AG09309 (cell line): ENCODE measurements around the gene ABHD17C.

Experiments used
- DNase-seq: peaks from one replicate; pipeline ENCODE4 v3.0.0-alpha.2; 2010; ENCODE audit warnings: low read depth
- H3K4me3 ChIP-seq: 2 replicates; pipeline ENCODE4 v1.5.1; 2011; ENCODE audit warnings: mild to moderate bottlenecking, low read depth, low read length, moderate library complexity; ENCODE audit not compliant: control insufficient read depth
- TF ChIP-seq, protein P1 (sequence below): IDR thresholded peaks from 2 replicates; pipeline ENCODE4 v1.5.1; 2011; ENCODE audit warnings: mild to moderate bottlenecking, low read depth, low read length, inconsistent platforms; ENCODE audit not compliant: insufficient read depth, control insufficient read depth; ENCODE audit errors: missing control alignments

Gene ABHD17C

DNA sequence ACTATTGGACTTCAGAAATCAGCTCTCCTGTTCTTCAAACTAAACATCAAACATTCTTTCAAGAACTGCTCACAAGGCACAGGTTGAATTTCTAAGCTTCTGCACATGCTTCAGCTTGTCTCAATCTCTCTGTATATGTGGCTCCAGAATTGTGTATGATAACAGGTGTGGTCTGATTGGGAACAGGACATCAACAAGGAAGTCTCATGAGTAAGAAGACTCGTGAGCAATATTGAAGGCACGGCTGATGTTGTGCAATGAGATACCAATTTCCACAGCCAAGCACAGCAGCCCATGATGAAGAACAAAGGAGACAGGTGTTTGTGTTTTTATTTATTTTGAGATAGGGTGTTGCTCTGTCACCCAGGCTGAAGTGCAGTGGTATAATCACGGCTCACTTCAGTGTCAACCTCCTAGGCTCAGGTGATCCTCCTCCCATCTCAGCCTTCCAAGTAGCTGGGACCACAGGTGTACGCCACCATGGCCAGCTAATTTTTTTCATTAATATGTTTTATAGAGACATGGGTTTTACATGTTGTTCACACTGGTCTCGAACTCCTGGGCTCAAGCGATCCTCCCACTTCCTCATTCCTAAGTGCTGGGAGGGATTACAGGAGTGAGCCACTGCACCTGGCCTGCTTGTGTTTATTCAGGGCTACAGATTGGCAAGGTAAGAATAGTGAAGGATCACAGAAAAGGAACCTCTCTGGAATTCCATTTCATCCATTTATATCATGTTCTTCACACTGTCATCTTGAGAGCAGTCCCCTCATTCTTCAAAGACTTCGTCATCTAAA, 32.2 kb upstream of the ABHD17C start:
- H3K4me3 ChIP-seq = no peak overlapping the region
- TF ChIP-seq, protein P1, sequence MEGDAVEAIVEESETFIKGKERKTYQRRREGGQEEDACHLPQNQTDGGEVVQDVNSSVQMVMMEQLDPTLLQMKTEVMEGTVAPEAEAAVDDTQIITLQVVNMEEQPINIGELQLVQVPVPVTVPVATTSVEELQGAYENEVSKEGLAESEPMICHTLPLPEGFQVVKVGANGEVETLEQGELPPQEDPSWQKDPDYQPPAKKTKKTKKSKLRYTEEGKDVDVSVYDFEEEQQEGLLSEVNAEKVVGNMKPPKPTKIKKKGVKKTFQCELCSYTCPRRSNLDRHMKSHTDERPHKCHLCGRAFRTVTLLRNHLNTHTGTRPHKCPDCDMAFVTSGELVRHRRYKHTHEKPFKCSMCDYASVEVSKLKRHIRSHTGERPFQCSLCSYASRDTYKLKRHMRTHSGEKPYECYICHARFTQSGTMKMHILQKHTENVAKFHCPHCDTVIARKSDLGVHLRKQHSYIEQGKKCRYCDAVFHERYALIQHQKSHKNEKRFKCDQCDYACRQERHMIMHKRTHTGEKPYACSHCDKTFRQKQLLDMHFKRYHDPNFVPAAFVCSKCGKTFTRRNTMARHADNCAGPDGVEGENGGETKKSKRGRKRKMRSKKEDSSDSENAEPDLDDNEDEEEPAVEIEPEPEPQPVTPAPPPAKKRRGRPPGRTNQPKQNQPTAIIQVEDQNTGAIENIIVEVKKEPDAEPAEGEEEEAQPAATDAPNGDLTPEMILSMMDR = no peak
- no peak for DNase-seq

GRCh38 chr15:80665151-80665550, 30.0 kb upstream of the ABHD17C start:
- TF ChIP-seq, protein P1 = no peak
- H3K4me3 ChIP-seq = no peak overlapping the region
- DNase-seq = no peak

DNA sequence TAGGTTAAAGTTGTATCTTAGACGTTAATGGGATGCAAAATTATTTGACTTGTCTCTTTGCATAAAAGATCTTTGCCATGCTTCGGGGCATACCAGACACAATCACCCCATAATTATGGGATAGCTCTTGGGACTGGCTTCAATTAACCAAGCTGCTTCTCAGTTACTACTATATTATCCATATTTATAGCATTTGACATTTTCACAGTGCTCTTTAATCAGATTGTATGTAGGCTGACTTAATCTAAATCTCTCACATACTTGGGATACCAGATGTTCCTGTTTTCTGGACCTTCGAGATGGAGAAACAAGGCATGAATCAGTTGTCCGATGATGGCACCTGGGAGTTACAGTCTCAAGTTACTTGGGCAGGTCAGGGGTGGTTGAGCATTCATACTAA, 27.2 kb upstream of the ABHD17C start:
- TF ChIP-seq, protein P1 = no peak
- no peak overlapping the region for H3K4me3 ChIP-seq
- no peak for DNase-seq

GRCh38 chr15:80668546-80669236, 26.4 kb upstream of the ABHD17C start:
- TF ChIP-seq, protein P1 = no peak
- DNase-seq = no peak
- no peak overlapping the region for H3K4me3 ChIP-seq

- DNase-seq = no peak
- TF ChIP-seq, protein P1 = no peak
- no peak overlapping the region for H3K4me3 ChIP-seq
Measured at GRCh38 chr15:80669663-80670273, 25.3 kb upstream of the ABHD17C start.

GRCh38 chr15:80673561-80674244, 21.4 kb upstream of the ABHD17C start:
- no peak overlapping the region for H3K4me3 ChIP-seq
- TF ChIP-seq, protein P1 = no peak
- no peak for DNase-seq
